ENCODE results near the gene UTP14A. TPM values are rescaled to one million over a fixed set of nuclear protein-coding genes. Genes with fewer than 3 reads are reported as not detected.

The UTP14A gene
- total and polyA plus RNA-seq, 2 experiments from 2014 or later = 8.7 to 11.4 TPM

DNA sequence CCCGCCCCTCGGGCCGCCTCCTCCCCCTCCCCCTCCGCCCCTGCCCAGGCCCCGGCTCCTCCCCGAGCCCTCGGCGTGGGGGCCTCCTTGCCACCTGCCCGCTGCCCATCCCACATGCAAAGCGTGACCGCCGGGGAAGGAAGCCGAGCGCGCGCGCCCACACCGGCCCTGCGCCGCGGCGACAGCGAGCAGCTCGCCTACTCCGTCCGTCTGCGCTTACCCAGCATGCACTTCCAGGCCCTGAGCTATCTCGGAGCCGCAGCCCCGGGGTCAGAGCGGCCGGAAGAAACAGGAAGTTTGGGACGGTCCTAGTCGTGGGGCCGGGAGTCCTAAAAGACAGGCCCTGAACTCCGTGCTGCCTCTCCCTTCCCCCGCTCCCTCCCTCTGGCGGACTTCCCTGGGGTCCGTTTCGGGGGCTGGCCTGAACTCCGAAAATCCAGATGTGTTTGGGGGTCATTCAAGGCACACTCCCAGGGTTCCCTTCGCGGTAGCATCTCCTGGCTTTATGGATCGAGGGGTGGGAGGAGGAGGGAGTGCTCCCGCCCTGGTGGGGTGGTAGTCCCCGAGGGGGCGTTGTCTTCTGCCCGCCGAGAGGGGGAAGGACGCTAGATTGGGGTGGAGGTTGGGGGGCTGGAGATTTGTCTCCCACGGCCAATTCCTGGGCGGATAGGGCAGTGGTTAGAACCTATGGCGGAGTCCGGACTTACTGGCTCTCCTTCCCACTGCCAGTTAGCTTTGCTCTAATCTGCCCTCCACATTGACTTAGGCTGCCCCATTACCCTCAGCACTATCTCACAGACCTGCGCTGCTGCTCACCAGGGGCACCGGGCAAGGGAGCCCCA lies 51.5 kb downstream of the UTP14A start:
- WGBS (ENCODE audit: low lambda C conversion rate, missing lambda C conversion rate) = 58% methylated on average over 43 of the region's 56 CpGs
- Histone ChIP-seq H3K27ac (peak overlapping the region; percentile 40), H2AFZ (peak overlapping the region; percentile 60), H3K4me1 (ENCODE audit: insufficient read depth) (no peaks in the 10 kb centered on the region), H3K27me3 (no peaks in the 10 kb centered on the region), H3K9me3 (ENCODE audit: low read depth) (no peaks in the 10 kb centered on the region), H4K20me1 (ENCODE audit: insufficient read depth, poor library complexity, severe bottlenecking) (no peaks in the 10 kb centered on the region), H3K9me2 (replicated peaks; ENCODE audit: insufficient read depth) (no peaks in the 10 kb centered on the region), H3K79me2 (no peaks in the 10 kb centered on the region), H3K4me3 (no peak overlapping the region), H3K36me3 (replicated peaks; ENCODE audit: insufficient read depth, low read depth) (no peaks in the 10 kb centered on the region), H3K4me2 (peak overlapping the region; percentile 71)
- DNase-seq (ENCODE audit: low spot score) = peak; percentile 68
- no peak for TF ChIP-seq EZH2 (IDR thresholded peaks at IDR 0.05; ENCODE audit: borderline replicate concordance)
- TF ChIP-seq EZH2phosphoT487 (IDR thresholded peaks at IDR 0.05; ENCODE audit: low read depth, severe bottlenecking, unreplicated experiment) = no peak
- no peak for TF ChIP-seq CTCF (IDR thresholded peaks at IDR 0.05; ENCODE audit: poor library complexity)

DNA sequence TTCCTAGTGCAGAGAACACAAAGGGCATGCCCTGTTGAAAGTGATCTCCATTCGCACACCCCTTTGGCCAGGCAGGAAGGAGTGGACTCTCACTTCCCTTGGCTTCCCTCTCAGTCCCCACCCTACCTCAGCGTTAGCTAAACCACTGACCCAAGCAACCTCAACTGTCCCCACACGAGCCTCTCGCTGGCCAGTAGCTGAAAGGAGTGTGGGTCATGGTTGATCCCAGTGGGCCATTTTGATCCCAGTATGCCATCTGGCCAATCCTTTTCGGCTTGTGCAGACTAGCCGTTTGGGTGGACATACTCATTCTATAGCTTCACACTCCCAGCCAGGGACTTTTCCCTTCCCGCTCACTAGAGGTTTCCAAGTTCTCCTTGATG lies 52.1 kb downstream of the UTP14A start:
- Histone ChIP-seq H3K4me3 (no peak overlapping the region), H3K4me1 (ENCODE audit: insufficient read depth) (no peaks in the 10 kb centered on the region), H3K4me2 (peak overlapping the region; percentile 71), H3K9me2 (replicated peaks; ENCODE audit: insufficient read depth) (no peaks in the 10 kb centered on the region), H2AFZ (no peak overlapping the region), H4K20me1 (ENCODE audit: insufficient read depth, poor library complexity, severe bottlenecking) (no peaks in the 10 kb centered on the region), H3K79me2 (no peaks in the 10 kb centered on the region), H3K36me3 (replicated peaks; ENCODE audit: insufficient read depth, low read depth) (no peaks in the 10 kb centered on the region), H3K9me3 (ENCODE audit: low read depth) (no peaks in the 10 kb centered on the region), H3K27me3 (no peaks in the 10 kb centered on the region), H3K27ac (no peak overlapping the region)
- DNase-seq (ENCODE audit: low spot score) = no peak
- no peak for TF ChIP-seq EZH2 (IDR thresholded peaks at IDR 0.05; ENCODE audit: borderline replicate concordance)
- no peak for TF ChIP-seq CTCF (IDR thresholded peaks at IDR 0.05; ENCODE audit: poor library complexity)
- TF ChIP-seq EZH2phosphoT487 (IDR thresholded peaks at IDR 0.05; ENCODE audit: low read depth, severe bottlenecking, unreplicated experiment) = no peak
- WGBS (ENCODE audit: low lambda C conversion rate, missing lambda C conversion rate) = 73% methylated on average over 7 of the region's 7 CpGs

DNA sequence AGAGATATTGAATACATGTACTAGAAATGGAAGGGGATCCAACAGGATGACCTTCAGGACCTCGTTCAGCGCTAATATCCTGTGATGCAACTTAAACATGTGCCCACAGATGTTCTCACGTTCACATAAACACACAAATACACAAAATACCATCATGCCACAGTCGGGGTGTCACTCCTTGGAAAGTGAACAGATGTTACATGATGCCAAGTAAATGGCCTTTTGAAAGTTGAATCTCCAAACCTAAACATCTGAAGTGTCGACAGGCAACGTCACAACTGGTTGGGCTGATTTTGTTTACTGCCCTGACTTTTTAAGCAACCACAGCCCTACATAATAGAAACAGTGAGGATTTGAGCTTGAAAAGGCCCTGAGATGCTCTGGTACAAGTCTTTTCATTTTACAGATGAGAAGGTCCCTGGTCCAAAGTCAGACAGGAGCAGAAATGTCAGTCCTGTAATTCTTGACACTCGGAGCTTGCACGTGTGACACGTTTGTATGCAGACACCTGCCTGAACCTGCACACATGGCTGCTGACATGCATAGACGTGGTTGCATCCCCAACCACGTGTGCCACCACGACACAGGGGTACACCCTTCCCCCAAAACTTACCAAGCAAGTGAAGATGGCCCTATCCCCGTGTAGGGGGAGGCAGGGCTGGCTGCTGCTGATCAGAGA lies 53.0 kb downstream of the UTP14A start:
- WGBS (ENCODE audit: low lambda C conversion rate, missing lambda C conversion rate) = 31% methylated on average over 13 of the region's 13 CpGs
- no peak overlapping the region for H2AFZ ChIP-seq
- no peak overlapping the region for H3K4me3 ChIP-seq

More for the DNA sequence above, 53.0 kb downstream of the UTP14A start:
- H4K20me1 ChIP-seq (ENCODE audit: insufficient read depth, poor library complexity, severe bottlenecking) = no peaks in the 10 kb centered on the region
- H3K36me3 ChIP-seq (replicated peaks; ENCODE audit: insufficient read depth, low read depth) = no peaks in the 10 kb centered on the region
- H3K79me2 ChIP-seq = no peaks in the 10 kb centered on the region
- H3K4me2 ChIP-seq = peak overlapping the region; percentile 53
- no peaks in the 10 kb centered on the region for H3K4me1 ChIP-seq (ENCODE audit: insufficient read depth)
- no peaks in the 10 kb centered on the region for H3K27me3 ChIP-seq
- DNase-seq (ENCODE audit: low spot score) = no peak
- H3K9me3 ChIP-seq (ENCODE audit: low read depth) = no peaks in the 10 kb centered on the region
- TF ChIP-seq CTCF (IDR thresholded peaks at IDR 0.05; ENCODE audit: poor library complexity) (no peak), EZH2phosphoT487 (IDR thresholded peaks at IDR 0.05; ENCODE audit: low read depth, severe bottlenecking, unreplicated experiment) (no peak), EZH2 (IDR thresholded peaks at IDR 0.05; ENCODE audit: borderline replicate concordance) (no peak)
- no peaks in the 10 kb centered on the region for H3K9me2 ChIP-seq (replicated peaks; ENCODE audit: insufficient read depth)
- no peak overlapping the region for H3K27ac ChIP-seq

Data from hepatocyte (in vitro differentiated cells).